Sigmoid colon (tissue), 7 donors: Measurements from ENCODE around the gene CCSER1. TPM values are rescaled to one million over a fixed set of nuclear protein-coding genes. Genes with fewer than 3 reads are reported as not detected.

Source experiments
- DNase-seq: peaks from one replicate; pipeline ENCODE4 v3.0.0-alpha.2; 2019
- H3K27ac ChIP-seq, 4 donors: fragments of 200-600 bp; sonication (generic); one replicate each; pipeline ENCODE4 v1.5.1; 2016 to 2019; ENCODE audit warnings: mild to moderate bottlenecking in 1 of 4
- H3K27me3 ChIP-seq, 3 donors: fragments of 200-600 bp; sonication (generic); one replicate each; pipeline ENCODE4 v1.5.1; 2019; ENCODE audit warnings: mild to moderate bottlenecking in 1 of 3
- H3K36me3 ChIP-seq, 4 donors: fragments of 200-600 bp; sonication (generic); one replicate each; pipeline ENCODE4 v1.5.1; 2016 to 2019
- H3K4me1 ChIP-seq, 4 donors: fragments of 200-600 bp; sonication (generic); one replicate each; pipeline ENCODE4 v1.5.1; 2017 to 2019
- H3K4me3 ChIP-seq, 4 donors: fragments of 200-600 bp; sonication (generic); one replicate each; pipeline ENCODE4 v1.5.1; 2017 to 2019; ENCODE audit warnings: mild to moderate bottlenecking in 2 of 4, moderate library complexity in 1 of 4
- H3K9me3 ChIP-seq, 4 donors: fragments of 200-600 bp in 3 of 4; sonication (generic) in 3 of 4; one replicate each; pipeline versions ENCODE4 v1.5.1 to v1.6.1; 2013 to 2019
- CTCF ChIP-seq, 4 experiments: fragments of 450-650 bp in 3 of 4; fragments of 200-600 bp in 1 of 4; IDR thresholded peaks; one replicate each; pipeline ENCODE4 v1.5.1; 2016 to 2019; ENCODE audit warnings: antibody characterized with exemption in 4 of 4, mild to moderate bottlenecking in 3 of 4, moderate library complexity in 2 of 4
- EP300 ChIP-seq, 4 donors: sonication (generic); formaldehyde crosslinking; IDR thresholded peaks; one replicate each; pipeline ENCODE4 v1.6.1; 2017; ENCODE audit warnings: antibody characterized with exemption in 4 of 4
- POLR2A ChIP-seq, 2 donors: fragments of 450-650 bp; IDR thresholded peaks; one replicate each; pipeline ENCODE4 v1.6.1; 2016; ENCODE audit warnings: antibody characterized with exemption in 2 of 2, mild to moderate bottlenecking in 2 of 2, moderate library complexity in 2 of 2
- POLR2AphosphoS5 ChIP-seq, 4 donors: sonication (generic); formaldehyde crosslinking; IDR thresholded peaks; one replicate each; pipeline ENCODE4 v1.6.1; 2017; ENCODE audit warnings: antibody characterized with exemption in 4 of 4
- WGBS, 2 donors: extraction: QIAGEN DNeasy Blood & Tissue Kit; methylation state at CpG; one replicate each; pipeline ENCODE4 v1.1.7; 2013; 5-methylcytosine and 5-hydroxymethylcytosine counted together
- intact Hi-C: fragments of 100-400 bp; cut with DNase I; formaldehyde crosslinking; loops from one replicate; pipeline ENCODE4 v1.15.1; 2023
- polyA plus RNA-seq, 3 donors: library from polyadenylated mRNA; stranded (reverse); fragments of 200-250 nt; gene quantifications; one replicate each; pipeline ENCODE4 v1.2.3, GENCODE V29; 2013
- total RNA-seq, 4 donors: library from RNA; depleted of rRNA; stranded (reverse); fragments of >200 nt; gene quantifications; one replicate each; pipeline ENCODE4 v1.1.0, GENCODE V29; 2016
- donor health status: healthy with polysubstance abuse.
- donor health status: Bipolar disorder and iron deficiency.
- donor health status: healthy.

The CCSER1 gene
- total and polyA plus RNA-seq, 7 donors = 1.6 to 7.2 (median 4.2) TPM

GRCh38 chr4:91025241-91026148, 898.3 kb downstream of the CCSER1 start:
- intact Hi-C loops = no loop called here

GRCh38 chr4:91028228-91028627, 901.0 kb downstream of the CCSER1 start:
- no peak overlapping the region for H3K4me3 ChIP-seq
- no peak for DNase-seq
- WGBS, 2 donors = 86 to 89% methylated on average over 1 of the region's 1 CpG
- H3K27me3 ChIP-seq = no peaks in the 10 kb centered on the region
- TF ChIP-seq POLR2AphosphoS5 (IDR thresholded peaks at IDR 0.05) (no peak), CTCF (IDR thresholded peaks at IDR 0.05) (no peak), POLR2A (IDR thresholded peaks at IDR 0.05) (no peak), EP300 (IDR thresholded peaks at IDR 0.05) (no peak)
- H3K36me3 ChIP-seq = no peaks in the 10 kb centered on the region
- no peak overlapping the region for H3K27ac ChIP-seq
- intact Hi-C loops = no loop called here
- no peaks in the 10 kb centered on the region for H3K9me3 ChIP-seq
- no peaks in the 10 kb centered on the region for H3K4me1 ChIP-seq

More at GRCh38 chr4:91025241-91026148, 898.3 kb downstream of the CCSER1 start:
- Histone ChIP-seq H3K9me3 (no peaks in the 10 kb centered on the region), H3K4me1 (no peaks in the 10 kb centered on the region), H3K27me3 (no peaks in the 10 kb centered on the region), H3K4me3 (no peak overlapping the region), H3K27ac (no peak overlapping the region), H3K36me3 (no peaks in the 10 kb centered on the region)
- TF ChIP-seq POLR2A (IDR thresholded peaks at IDR 0.05) (no peak), EP300 (IDR thresholded peaks at IDR 0.05) (no peak)
- DNase-seq = no peak

- H3K4me3 ChIP-seq = no peak overlapping the region
- H3K36me3 ChIP-seq = no peaks in the 10 kb centered on the region
- no peak for TF ChIP-seq CTCF (IDR thresholded peaks at IDR 0.05)
- TF ChIP-seq POLR2AphosphoS5 (IDR thresholded peaks at IDR 0.05) = no peak
- TF ChIP-seq POLR2A (IDR thresholded peaks at IDR 0.05) = no peak
- no peak for TF ChIP-seq EP300 (IDR thresholded peaks at IDR 0.05)
- H3K4me1 ChIP-seq = no peaks in the 10 kb centered on the region
- intact Hi-C loops = no loop called here
- no peak overlapping the region for H3K27ac ChIP-seq
- no peaks in the 10 kb centered on the region for H3K27me3 ChIP-seq
- DNase-seq = no peak
- no peaks in the 10 kb centered on the region for H3K9me3 ChIP-seq
Observed at GRCh38 chr4:91031761-91032160, 904.6 kb downstream of the CCSER1 start.

- H3K36me3 ChIP-seq = no peaks in the 10 kb centered on the region
- H3K4me3 ChIP-seq = no peak overlapping the region
- no peaks in the 10 kb centered on the region for H3K27me3 ChIP-seq
- H3K9me3 ChIP-seq = no peaks in the 10 kb centered on the region
- WGBS, 2 donors = 60 to 65% methylated on average over 4 of the region's 4 CpGs
- no peak for TF ChIP-seq POLR2AphosphoS5 (IDR thresholded peaks at IDR 0.05)
- TF ChIP-seq EP300 (IDR thresholded peaks at IDR 0.05) = no peak
- TF ChIP-seq CTCF (IDR thresholded peaks at IDR 0.05) = no peak
- TF ChIP-seq POLR2A (IDR thresholded peaks at IDR 0.05) = no peak
- no peak for DNase-seq
- no peak overlapping the region for H3K27ac ChIP-seq
- intact Hi-C loops = no loop called here
- H3K4me1 ChIP-seq = no peaks in the 10 kb centered on the region
Observed at GRCh38 chr4:91032725-91033445, 905.7 kb downstream of the CCSER1 start.

GRCh38 chr4:91035276-91035675, 908.1 kb downstream of the CCSER1 start:
- Histone ChIP-seq H3K27me3 (no peaks in the 10 kb centered on the region), H3K36me3 (no peaks in the 10 kb centered on the region), H3K4me1 (no peaks in the 10 kb centered on the region), H3K4me3 (no peak overlapping the region), H3K27ac (no peak overlapping the region), H3K9me3 (no peaks in the 10 kb centered on the region)
- WGBS, 2 donors = 85 to 87% methylated on average over 2 of the region's 2 CpGs
- no peak for DNase-seq
- intact Hi-C loops = no loop called here
- no peak for TF ChIP-seq EP300 (IDR thresholded peaks at IDR 0.05)
- no peak for TF ChIP-seq POLR2A (IDR thresholded peaks at IDR 0.05)
- TF ChIP-seq POLR2AphosphoS5 (IDR thresholded peaks at IDR 0.05) = no peak
- TF ChIP-seq CTCF (IDR thresholded peaks at IDR 0.05) = no peak
